ENCODE results near the gene TMEM208. TPM values are rescaled to one million over a fixed set of nuclear protein-coding genes. Genes with fewer than 3 reads are reported as not detected.

The TMEM208 gene
- polyA plus RNA-seq, 1 experiment = 79.7 TPM

- ChIA-PET POLR2A (no interaction called here), CTCF (interaction anchor here (0.7 to 1.0 kb wide), 2 partner anchors 44 to 1108 kb away, joined by 3 read pairs; no protein-coding TSS in a partner anchor)
- peaks cover 38% of the 10 kb centered on the region for H3K36me3 ChIP-seq (ENCODE audit: control insufficient read depth, insufficient read depth, low read length)
- H3K4me3 ChIP-seq (ENCODE audit: low read depth, low read length) = no peak overlapping the region
- DNase-seq (ENCODE audit: low read depth) = no peak
- no peak for TF ChIP-seq CTCF (IDR thresholded peaks at IDR 0.05; ENCODE audit: insufficient read depth, low read depth, low read length)
- H3K27me3 ChIP-seq (ENCODE audit: control insufficient read depth, insufficient read depth, low read length) = no peaks in the 10 kb centered on the region
Measured at GRCh38 chr16:67200491-67200890, 26.4 kb upstream of the TMEM208 start.

- Histone ChIP-seq H3K36me3 (ENCODE audit: control insufficient read depth, insufficient read depth, low read length) (peaks cover 29% of the 10 kb centered on the region), H3K27me3 (ENCODE audit: control insufficient read depth, insufficient read depth, low read length) (no peaks in the 10 kb centered on the region), H3K4me3 (ENCODE audit: low read depth, low read length) (no peak overlapping the region)
- ChIA-PET POLR2A (no interaction called here), CTCF (no interaction called here)
- TF ChIP-seq CTCF (IDR thresholded peaks at IDR 0.05; ENCODE audit: insufficient read depth, low read depth, low read length) = no peak
- no peak for DNase-seq (ENCODE audit: low read depth)
Measured at GRCh38 chr16:67201411-67202345, 25.3 kb upstream of the TMEM208 start.

- CTCF ChIA-PET = no interaction called here
- no peak overlapping the region for H3K4me3 ChIP-seq (ENCODE audit: low read depth, low read length)
- TF ChIP-seq CTCF (IDR thresholded peaks at IDR 0.05; ENCODE audit: insufficient read depth, low read depth, low read length) = no peak
- no peaks in the 10 kb centered on the region for H3K27me3 ChIP-seq (ENCODE audit: control insufficient read depth, insufficient read depth, low read length)
- POLR2A ChIA-PET = no interaction called here
- peaks cover 23% of the 10 kb centered on the region for H3K36me3 ChIP-seq (ENCODE audit: control insufficient read depth, insufficient read depth, low read length)
- DNase-seq (ENCODE audit: low read depth) = no peak
Measured at GRCh38 chr16:67202426-67202825, 24.5 kb upstream of the TMEM208 start.

GRCh38 chr16:67202956-67203493 is 23.9 kb upstream of the TMEM208 start:
- no peak for TF ChIP-seq CTCF (IDR thresholded peaks at IDR 0.05; ENCODE audit: insufficient read depth, low read depth, low read length)
- peaks cover 18% of the 10 kb centered on the region for H3K36me3 ChIP-seq (ENCODE audit: control insufficient read depth, insufficient read depth, low read length)
- no peaks in the 10 kb centered on the region for H3K27me3 ChIP-seq (ENCODE audit: control insufficient read depth, insufficient read depth, low read length)
- ChIA-PET CTCF (interaction anchor here (0.8 to 0.9 kb wide), 2 partner anchors 9 to 704 kb away, joined by 3 to 5 read pairs; no protein-coding TSS in a partner anchor), POLR2A (no interaction called here)
- H3K4me3 ChIP-seq (ENCODE audit: low read depth, low read length) = no peak overlapping the region
- DNase-seq (ENCODE audit: low read depth) = no peak

GRCh38 chr16:67204076-67204475 is 22.9 kb upstream of the TMEM208 start:
- DNase-seq (ENCODE audit: low read depth) = no peak
- Histone ChIP-seq H3K4me3 (ENCODE audit: low read depth, low read length) (no peak overlapping the region), H3K27me3 (ENCODE audit: control insufficient read depth, insufficient read depth, low read length) (no peaks in the 10 kb centered on the region), H3K36me3 (ENCODE audit: control insufficient read depth, insufficient read depth, low read length) (peaks cover 14% of the 10 kb centered on the region)
- CTCF ChIA-PET = interaction anchor here (0.9 to 1.4 kb wide), 2 partner anchors 8 to 42 kb away, joined by 5 to 8 read pairs; no protein-coding TSS in a partner anchor
- POLR2A ChIA-PET = no interaction called here
- TF ChIP-seq CTCF (IDR thresholded peaks at IDR 0.05; ENCODE audit: insufficient read depth, low read depth, low read length) = no peak

Data from BJ (cell line).